ENCODE measurements around the gene KDM2A. TPM values are rescaled to one million over a fixed set of nuclear protein-coding genes. Genes with fewer than 3 reads are reported as not detected.
A peak's percentile ranks its signal among the peaks of the same experiment; 100 is the strongest.
"Not testable (repeated sequence)": the region's sequence is repeated elsewhere in the genome, so short reads cannot be mapped to it uniquely, and the experiment has no call there.

KDM2A gene
- total RNA-seq, 1 experiment from 2014 or later = 122 TPM

DNA sequence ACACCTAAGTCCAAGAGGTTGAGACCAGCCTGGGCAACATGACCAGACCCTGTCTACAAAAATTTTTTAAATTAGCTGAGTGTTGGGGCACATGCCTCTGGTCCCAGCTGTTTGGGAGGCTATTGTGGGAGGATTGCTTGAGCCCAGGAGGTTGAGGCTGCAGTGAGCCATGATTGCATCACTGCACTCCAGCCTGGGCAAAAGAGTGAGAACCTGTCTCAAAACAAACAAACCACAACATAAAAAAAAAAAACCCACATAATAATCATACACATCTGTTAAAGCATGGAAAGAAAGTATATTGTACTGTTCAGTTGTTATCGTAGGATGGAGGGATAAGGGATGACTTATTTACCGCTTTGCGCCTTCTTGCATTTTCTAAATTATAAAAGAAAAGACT lies 111.3 kb downstream of the KDM2A start:
- intact Hi-C loops (cut with micrococcal nuclease; ENCODE audit: unreplicated experiment) = no loop called here
- POLR2A ChIA-PET = interaction anchor here (1.2 kb wide), 1 partner anchor 9 kb away, joined by 3 read pairs; no protein-coding TSS in a partner anchor

GRCh38 chr11:67230886-67231285 lies 111.8 kb downstream of the KDM2A start:
- Histone ChIP-seq H3K9me3 (no peaks in the 10 kb centered on the region), H3K4me1 (no peaks in the 10 kb centered on the region), H3K36me3 (ENCODE audit: control insufficient read depth, insufficient read depth, low read length) (peaks cover 14% of the 10 kb centered on the region), H3K4me3 (ENCODE audit: low read depth, low read length) (no peak overlapping the region), H3K27me3 (replicated peaks; ENCODE audit: control insufficient read depth, insufficient read depth, low read length) (no peaks in the 10 kb centered on the region)
- Mint-ChIP-seq H3K4me1 (ENCODE audit: low read depth, unreplicated experiment) (peaks cover 24% of the 10 kb centered on the region), H3K27ac (ENCODE audit: unreplicated experiment) (no peak overlapping the region), H3K36me3 (ENCODE audit: insufficient read depth, unreplicated experiment) (peaks cover 88% of the 10 kb centered on the region), H3K27me3 (ENCODE audit: insufficient read depth, unreplicated experiment) (no peaks in the 10 kb centered on the region), H3K9me3 (ENCODE audit: unreplicated experiment) (no peaks in the 10 kb centered on the region), H3K4me3 (ENCODE audit: unreplicated experiment) (no peak overlapping the region)
- intact Hi-C loops (cut with micrococcal nuclease; ENCODE audit: unreplicated experiment) = no loop called here
- POLR2A ChIA-PET = interaction anchor here (1.2 kb wide), 1 partner anchor 8 kb away, joined by 3 read pairs; no protein-coding TSS in a partner anchor
- no TSS peak for BruUV-seq (replicated peaks)
- CTCF ChIA-PET = interaction anchor here (0.6 kb wide), 1 partner anchor 59 kb away, joined by 3 read pairs; no protein-coding TSS in a partner anchor
- no peak for DNase-seq
- TF ChIP-seq CTCF (IDR thresholded peaks at IDR 0.05; ENCODE audit: insufficient read depth in 1 of 2, low read depth in 1 of 2, low read length in 1 of 2, severe bottlenecking in 1 of 2, unreplicated experiment in 1 of 2) = no peak

More for the DNA sequence above, 111.3 kb downstream of the KDM2A start:
- Histone ChIP-seq H3K9me3 (no peaks in the 10 kb centered on the region), H3K4me1 (no peaks in the 10 kb centered on the region), H3K27me3 (replicated peaks; ENCODE audit: control insufficient read depth, insufficient read depth, low read length) (no peaks in the 10 kb centered on the region), H3K4me3 (ENCODE audit: low read depth, low read length) (no peak overlapping the region), H3K36me3 (ENCODE audit: control insufficient read depth, insufficient read depth, low read length) (peaks cover 15% of the 10 kb centered on the region)
- Mint-ChIP-seq H3K36me3 (ENCODE audit: insufficient read depth, unreplicated experiment) (peaks cover 88% of the 10 kb centered on the region), H3K4me1 (ENCODE audit: low read depth, unreplicated experiment) (peaks cover 24% of the 10 kb centered on the region), H3K27ac (ENCODE audit: unreplicated experiment) (no peak overlapping the region), H3K9me3 (ENCODE audit: unreplicated experiment) (no peaks in the 10 kb centered on the region), H3K27me3 (ENCODE audit: insufficient read depth, unreplicated experiment) (no peaks in the 10 kb centered on the region), H3K4me3 (ENCODE audit: unreplicated experiment) (no peak overlapping the region)
- no peak for DNase-seq
- CTCF ChIA-PET = interaction anchor here (0.6 kb wide), 1 partner anchor 59 kb away, joined by 3 read pairs; no protein-coding TSS in a partner anchor
- no TSS peak for BruUV-seq (replicated peaks)
- no peak for TF ChIP-seq CTCF (IDR thresholded peaks at IDR 0.05; ENCODE audit: insufficient read depth in 1 of 2, low read depth in 1 of 2, low read length in 1 of 2, severe bottlenecking in 1 of 2, unreplicated experiment in 1 of 2)

- H3K36me3 Mint-ChIP-seq (ENCODE audit: insufficient read depth, unreplicated experiment) = peaks cover 67% of the 10 kb centered on the region
- CTCF ChIA-PET = interaction anchor here (0.6 to 0.7 kb wide), 4 partner anchors 20 to 341 kb away, joined by 3 to 4 read pairs (median 3); no protein-coding TSS in a partner anchor
- Histone ChIP-seq H3K27me3 (replicated peaks; ENCODE audit: control insufficient read depth, insufficient read depth, low read length) (no peaks in the 10 kb centered on the region), H3K4me1 (peaks cover 1% of the 10 kb centered on the region), H3K36me3 (ENCODE audit: control insufficient read depth, insufficient read depth, low read length) (peaks cover 9% of the 10 kb centered on the region), H3K4me3 (ENCODE audit: low read depth, low read length) (no peak overlapping the region), H3K9me3 (no peaks in the 10 kb centered on the region)
- intact Hi-C loops (cut with micrococcal nuclease; ENCODE audit: unreplicated experiment) = no loop called here
- TF ChIP-seq CTCF (IDR thresholded peaks at IDR 0.05; ENCODE audit: insufficient read depth in 1 of 2, low read depth in 1 of 2, low read length in 1 of 2, severe bottlenecking in 1 of 2, unreplicated experiment in 1 of 2) = no peak
- no peaks in the 10 kb centered on the region for H3K27me3 Mint-ChIP-seq (ENCODE audit: insufficient read depth, unreplicated experiment)
- H3K9me3 Mint-ChIP-seq (ENCODE audit: unreplicated experiment) = no peaks in the 10 kb centered on the region
- POLR2A ChIA-PET = interaction anchor here (0.6 kb wide), 1 partner anchor 173 kb away, joined by 8 read pairs; no protein-coding TSS in a partner anchor
- DNase-seq = no peak
- no peak overlapping the region for H3K4me3 Mint-ChIP-seq (ENCODE audit: unreplicated experiment)
- no peak overlapping the region for H3K27ac Mint-ChIP-seq (ENCODE audit: unreplicated experiment)
- BruUV-seq (replicated peaks) = TSS peak; percentile 3
- peaks cover 14% of the 10 kb centered on the region for H3K4me1 Mint-ChIP-seq (ENCODE audit: low read depth, unreplicated experiment)
Observed at GRCh38 chr11:67233584-67234190, 114.6 kb downstream of the KDM2A start.

GRCh38 chr11:67234571-67234970 lies 115.5 kb downstream of the KDM2A start:
- H3K4me3 Mint-ChIP-seq (ENCODE audit: unreplicated experiment); DNase-seq; H3K9me3 Mint-ChIP-seq (ENCODE audit: unreplicated experiment); H3K27me3 ChIP-seq (replicated peaks; ENCODE audit: control insufficient read depth, insufficient read depth, low read length); H3K4me1 ChIP-seq; BruUV-seq (replicated peaks); H3K9me3 ChIP-seq; POLR2A ChIA-PET; intact Hi-C loops (cut with micrococcal nuclease; ENCODE audit: unreplicated experiment); H3K27me3 Mint-ChIP-seq (ENCODE audit: insufficient read depth, unreplicated experiment); H3K4me3 ChIP-seq (ENCODE audit: low read depth, low read length); H3K36me3 ChIP-seq (ENCODE audit: control insufficient read depth, insufficient read depth, low read length); H3K27ac Mint-ChIP-seq (ENCODE audit: unreplicated experiment): not testable (repeated sequence)
- Mint-ChIP-seq H3K36me3 (ENCODE audit: insufficient read depth, unreplicated experiment) (peaks cover 58% of the 10 kb centered on the region), H3K4me1 (ENCODE audit: low read depth, unreplicated experiment) (peaks cover 23% of the 10 kb centered on the region)
- CTCF ChIA-PET = interaction anchor here (0.6 kb wide), 2 partner anchors 21 to 971 kb away, joined by 3 to 5 read pairs; no protein-coding TSS in a partner anchor
